A549 (cell line): ENCODE data around the gene RGS14. TPM values are rescaled to one million over a fixed set of nuclear protein-coding genes. Genes with fewer than 3 reads are reported as not detected.

Experiments used
- ATAC-seq, 2 experiments: fragments of 200-7000 bp in 1 of 2; fragments of >200 bp in 1 of 2; cut with Nextera tagmentation in 1 of 2; cut with Tn5 transposase in 1 of 2; 3 replicates each; pipeline versions ENCODE4 v1.8.0 to v1.9.1; 2018 to 2020; ENCODE audit warnings: mild to moderate bottlenecking in 1 of 2, moderate library complexity in 1 of 2
- CTCF ChIA-PET: fragments of 300-600 bp; sonication (Branson Sonifier 250); formaldehyde crosslinking; extraction: SDS; loops from one replicate; lab custom pipeline; 2021; ENCODE audit warnings: antibody characterized with exemption, inconsistent platforms; lab: Yijun Ruan, JAX
- POLR2A ChIA-PET: fragments of 350-600 bp; formaldehyde crosslinking; extraction: SDS; loops from one replicate; lab custom pipeline; 2021; ENCODE audit warnings: antibody characterized with exemption, inconsistent platforms; lab: Yijun Ruan, JAX
- DNase-seq, 2 experiments: peaks; one replicate each; pipeline versions ENCODE4 v3.0.0 to v3.0.0-alpha.2; 2011 to 2016; ENCODE audit warnings: low read depth in 1 of 2, low spot score in 1 of 2
- FAIRE-seq: peaks from 2 replicates; lab custom pipeline; 2011; peaks lifted over from hg19 to GRCh38; lab: Jason Lieb, UNC
- H3K27ac ChIP-seq, 2 experiments: fragments of >200 bp; sonication (Bioruptor Twin); formaldehyde crosslinking; 3 replicates each; pipeline ENCODE4 v1.5.1; 2016 to 2017
- H3K4me1 ChIP-seq: fragments of >200 bp; sonication (Bioruptor Twin); formaldehyde crosslinking; 3 replicates; pipeline ENCODE4 v1.6.1; 2016
- H3K4me2 ChIP-seq: fragments of >200 bp; sonication (Bioruptor Twin); formaldehyde crosslinking; 3 replicates; pipeline ENCODE4 v1.6.1; 2016
- H3K4me3 ChIP-seq: fragments of >200 bp; sonication (Bioruptor Twin); formaldehyde crosslinking; 3 replicates; pipeline ENCODE4 v1.5.1; 2016
- H3K9me3 ChIP-seq: fragments of >200 bp; sonication (Bioruptor Twin); formaldehyde crosslinking; 3 replicates; pipeline ENCODE4 v1.6.1; 2016
- CTCF ChIP-seq: fragments of >200 bp; sonication (Bioruptor Twin); formaldehyde crosslinking; IDR thresholded peaks from 3 replicates; pipeline ENCODE4 v1.5.1; 2016
- ELK1 ChIP-seq: fragments of 150-350 bp; IDR thresholded peaks from 2 replicates; pipeline ENCODE4 v1.6.1; 2014; ENCODE audit warnings: low read depth, mild to moderate bottlenecking, low read length
- EP300 ChIP-seq, 2 experiments: fragments of >200 bp; sonication (Bioruptor Twin); formaldehyde crosslinking; IDR thresholded peaks; 2 replicates in 1 of 2; 3 replicates in 1 of 2; pipeline ENCODE4 v1.6.1; 2016 to 2017
- FOSB ChIP-seq: fragments of 250-450 bp; sonication (Bioruptor Pico); IDR thresholded peaks from 2 replicates; pipeline ENCODE4 v1.5.0; 2020; ENCODE audit warnings: mild to moderate bottlenecking, moderate library complexity
- FOSL2 ChIP-seq, 2 experiments: fragments of 450-650 bp in 1 of 2; fragments of >200 bp in 1 of 2; sonication (Bioruptor Twin) in 1 of 2; formaldehyde crosslinking; IDR thresholded peaks; 2 replicates each; pipeline versions ENCODE4 v1.5.0 to v1.6.1; 2016 to 2020; ENCODE audit warnings: mild to moderate bottlenecking in 1 of 2, moderate library complexity in 1 of 2
- GATA3 ChIP-seq: IDR thresholded peaks from 2 replicates; pipeline ENCODE4 v1.6.1; 2012; ENCODE audit warnings: borderline replicate concordance
- HDAC2 ChIP-seq: fragments of 200-600 bp; sonication (generic); IDR thresholded peaks from 2 replicates; pipeline ENCODE4 v1.6.1; 2016
- HES2 ChIP-seq: fragments of >200 bp; sonication (Bioruptor Twin); formaldehyde crosslinking; IDR thresholded peaks from 2 replicates; pipeline ENCODE4 v1.6.1; 2016
- JUN ChIP-seq, 2 experiments: fragments of >200 bp; sonication (Bioruptor Twin); formaldehyde crosslinking; IDR thresholded peaks; 2 replicates in 1 of 2; 3 replicates in 1 of 2; pipeline ENCODE4 v1.6.1; 2016 to 2017
- MYC ChIP-seq: IDR thresholded peaks from 2 replicates; pipeline ENCODE4 v1.6.1; 2012; ENCODE audit warnings: mild to moderate bottlenecking, inconsistent platforms, low read length, improper control_type of control experiment, borderline replicate concordance
- PHF8 ChIP-seq: fragments of 200-600 bp; sonication (generic); IDR thresholded peaks from 2 replicates; pipeline ENCODE4 v1.6.1; 2016; ENCODE audit warnings: low read depth, mild to moderate bottlenecking, antibody characterized with exemption, moderate library complexity, borderline replicate concordance
- POLR2A ChIP-seq: IDR thresholded peaks from 2 replicates; pipeline ENCODE4 v1.6.1; 2012; ENCODE audit warnings: mild to moderate bottlenecking, low read length
- RAD21 ChIP-seq, 2 experiments: fragments of >200 bp in 1 of 2; sonication (Bioruptor Twin) in 1 of 2; formaldehyde crosslinking in 1 of 2; IDR thresholded peaks in 1 of 2; conservative IDR thresholded peaks in 1 of 2; 2 replicates in 1 of 2; 3 replicates in 1 of 2; pipeline ENCODE4 v1.6.1; 2012 to 2018; ENCODE audit warnings: inconsistent platforms in 1 of 2
- RCOR1 ChIP-seq: fragments of 150-350 bp; IDR thresholded peaks from 2 replicates; pipeline ENCODE4 v1.6.1; 2014; ENCODE audit warnings: antibody characterized with exemption, low read length, low read depth
- REST ChIP-seq: fragments of 200-600 bp; sonication (generic); IDR thresholded peaks from 2 replicates; pipeline ENCODE4 v1.6.1; 2016; ENCODE audit warnings: antibody characterized with exemption, mild to moderate bottlenecking, moderate library complexity
- ZSCAN20 ChIP-seq: fragments of 250-450 bp; sonication (Bioruptor Pico); IDR thresholded peaks from 2 replicates; pipeline ENCODE4 v1.8.0; 2022; ENCODE audit warnings: mild to moderate bottlenecking, moderate library complexity
- WGBS: methylation state at CpG from one replicate; pipeline ENCODE4 v1.1.6; 2017; ENCODE audit errors: missing lambda C conversion rate; 5-methylcytosine and 5-hydroxymethylcytosine counted together
- polyA plus RNA-seq, 4 experiments: library from polyadenylated mRNA; depleted of rRNA in 3 of 4; stranded (reverse); fragments of >200 nt; fragmentation: RNase III in 1 of 4; extraction: RNeasy Plus Mini Kit Qiagen cat#74134 plus additional on column Dnase treatment in 1 of 4; gene quantifications; 2 replicates in 3 of 4; 3 replicates in 1 of 4; pipeline ENCODE4 v1.2.3, GENCODE V29; 2011 to 2017

Gene RGS14
- polyA plus RNA-seq, 2 of the 4 experiments (the other 2 are of a cell fraction) = 3.9 to 8.4 TPM

- peak overlapping the region; percentile 100 for H3K4me2 ChIP-seq
- ATAC-seq (no peak), FAIRE-seq (no peak), DNase-seq (no peak)
- H3K9me3 ChIP-seq = no peaks in the 10 kb centered on the region
- ChIA-PET POLR2A (interaction anchor here (0.6 to 1.5 kb wide), 8 partner anchors 10 to 55 kb away, joined by 4 to 12 read pairs (median 4); partner anchors contain the start of gene LMAN2), CTCF (interaction anchor here (0.6 to 33.9 kb wide), 18 partner anchors 11 to 258 kb away, joined by 3 to 1107 read pairs (median 7); partner anchors contain the start of genes F12, GRK6, LMAN2 and PFN3)
- peak overlapping the region; percentile 69 to 89 for H3K27ac ChIP-seq
- 0 out of 5 replicates have a peak, but pooled peaks of 1 of the 2 experiments have one; percentile 33 for TF ChIP-seq RAD21 (conservative IDR thresholded peaks at IDR 0.05 in 1 of 2, IDR thresholded peaks at IDR 0.05 in 1 of 2)
- TF ChIP-seq CTCF = no peak
- 0 out of 5 replicates have a peak, but pooled peaks of 1 of the 2 experiments have one; percentile 24 for TF ChIP-seq JUN (IDR thresholded peaks at IDR 0.05)
- peak; percentile 20; the same call in 1 of the 2 replicates for TF ChIP-seq POLR2A
- peaks cover 17% of the 10 kb centered on the region; the same call in 2 of the 3 replicates for H3K4me1 ChIP-seq
- 52% methylated on average over 18 of the region's 26 CpGs for WGBS
- peak overlapping the region; percentile 48 for H3K4me3 ChIP-seq
Observed at GRCh38 chr5:177371120-177372033, 13.7 kb downstream of the RGS14 start.

GRCh38 chr5:177372034-177372896, 14.5 kb downstream of the RGS14 start:
- Histone ChIP-seq H3K4me3 (no peak overlapping the region), H3K4me1 (peaks cover 17% of the 10 kb centered on the region; the same call in 2 of the 3 replicates)
- no peak for FAIRE-seq
- TF ChIP-seq FOSB (CRISPR knock-in tag) (no peak), RCOR1 (no peak)
- TF ChIP-seq, all 56 proteins: peak for 0
- no peaks in the 10 kb centered on the region for H3K9me3 ChIP-seq
- 78% methylated on average over 10 of the region's 12 CpGs for WGBS
- ATAC-seq = no peak
- H3K4me2 ChIP-seq = peak overlapping the region; percentile 100
- DNase-seq = no peak
- peak overlapping the region in 1 of 2 experiments; percentile 89; a peak in 2 of 6 replicates for H3K27ac ChIP-seq
- CTCF ChIA-PET = interaction anchor here (0.6 to 33.9 kb wide), 10 partner anchors 13 to 261 kb away, joined by 3 to 1107 read pairs (median 6); partner anchors contain the start of genes F12, LMAN2, PFN3 and SLC34A1
- POLR2A ChIA-PET = no interaction called here

- TF ChIP-seq ZSCAN20 (CRISPR knock-in tag) (no peak), FOSL2 (IDR thresholded peaks at IDR 0.05) (no peak), FOSL2 (CRISPR knock-in tag; IDR thresholded peaks at IDR 0.05) (no peak), HDAC2 (no peak), EP300 (IDR thresholded peaks at IDR 0.05) (no peak), MYC (no peak), ELK1 (no peak), REST (no peak), GATA3 (no peak), PHF8 (no peak), HES2 (no peak)
- Histone ChIP-seq H3K4me2 (no peak overlapping the region), H3K4me1 (peaks cover 17% of the 10 kb centered on the region; the same call in 2 of the 3 replicates), H3K9me3 (no peaks in the 10 kb centered on the region), H3K27ac (no peak overlapping the region), H3K4me3 (no peak overlapping the region)
- ATAC-seq = no peak
- no peak for DNase-seq
- ChIA-PET POLR2A (no interaction called here), CTCF (interaction anchor here (0.6 to 33.9 kb wide), 6 partner anchors 14 to 262 kb away, joined by 3 to 1107 read pairs (median 13); partner anchors contain the start of genes F12, PFN3 and SLC34A1)
- WGBS = 74% methylated on average over 6 of the region's 6 CpGs
- no peak for FAIRE-seq
Observed at GRCh38 chr5:177372910-177373309, 15.2 kb downstream of the RGS14 start.
